Suprapubic skin (tissue), 4 donors: ENCODE data around the gene CSNK1A1L. TPM values are rescaled to one million over a fixed set of nuclear protein-coding genes. Genes with fewer than 3 reads are reported as not detected.

Experiments used
- DNase-seq, 2 donors: peaks; one replicate each; pipeline ENCODE4 v3.0.0-alpha.2; 2019; ENCODE audit warnings: low spot score in 2 of 2
- H3K27ac ChIP-seq: fragments of 200-600 bp; sonication (generic); one replicate; pipeline ENCODE4 v1.5.1; 2019
- H3K27me3 ChIP-seq: fragments of 200-600 bp; sonication (generic); one replicate; pipeline ENCODE4 v1.5.1; 2019
- H3K36me3 ChIP-seq: fragments of 200-600 bp; sonication (generic); one replicate; pipeline ENCODE4 v1.5.1; 2019
- H3K4me1 ChIP-seq: fragments of 200-600 bp; sonication (generic); one replicate; pipeline ENCODE4 v1.5.1; 2019
- H3K4me3 ChIP-seq: fragments of 200-600 bp; sonication (generic); one replicate; pipeline ENCODE4 v1.5.1; 2019; ENCODE audit warnings: mild to moderate bottlenecking
- H3K9me3 ChIP-seq: fragments of 200-600 bp; sonication (generic); one replicate; pipeline ENCODE4 v1.5.1; 2019
- CTCF ChIP-seq, 2 donors: fragments of 200-600 bp in 1 of 2; fragments of 450-650 bp in 1 of 2; sonication (generic) in 1 of 2; IDR thresholded peaks; one replicate each; pipeline ENCODE4 v1.5.1; 2016 to 2019; ENCODE audit warnings: antibody characterized with exemption in 2 of 2, mild to moderate bottlenecking in 1 of 2, moderate library complexity in 1 of 2
- EP300 ChIP-seq: sonication (generic); formaldehyde crosslinking; IDR thresholded peaks from one replicate; pipeline ENCODE4 v1.6.1; 2017; ENCODE audit warnings: antibody characterized with exemption
- POLR2A ChIP-seq, 2 donors: fragments of 450-650 bp; IDR thresholded peaks; one replicate each; pipeline ENCODE4 v1.6.1; 2017; ENCODE audit warnings: antibody characterized with exemption in 2 of 2, mild to moderate bottlenecking in 2 of 2, moderate library complexity in 2 of 2
- POLR2AphosphoS5 ChIP-seq, 3 donors: sonication (generic); formaldehyde crosslinking; IDR thresholded peaks; one replicate each; pipeline ENCODE4 v1.6.1; 2017; ENCODE audit warnings: antibody characterized with exemption in 3 of 3
- WGBS: methylation state at CpG from one replicate; pipeline ENCODE4 v1.1.5; 2018; 5-methylcytosine and 5-hydroxymethylcytosine counted together
- total RNA-seq, 4 donors: library from RNA; depleted of rRNA; stranded (reverse); fragments of >200 nt; gene quantifications; one replicate each; pipeline ENCODE4 v1.1.0, GENCODE V29; 2016

Gene CSNK1A1L
- total RNA-seq, 4 donors from 2014 or later: not detected

GRCh38 chr13:37113534-37113933, 8.1 kb upstream of the CSNK1A1L start:
- H3K4me3 ChIP-seq: no peak overlapping the region
- TF ChIP-seq EP300: no peak
- no peak for TF ChIP-seq POLR2A (IDR thresholded peaks at IDR 0.05)
- TF ChIP-seq POLR2AphosphoS5 (IDR thresholded peaks at IDR 0.05): no peak
- no peak for TF ChIP-seq CTCF (IDR thresholded peaks at IDR 0.05)
- WGBS: 96% methylated on average over 2 of the region's 2 CpGs

GRCh38 chr13:37109051-37109678, 3.7 kb upstream of the CSNK1A1L start:
- Histone ChIP-seq H3K4me3 (no peak overlapping the region), H3K27ac (no peak overlapping the region), H3K9me3 (no peaks in the 10 kb centered on the region), H3K4me1 (peaks cover 3% of the 10 kb centered on the region), H3K36me3 (no peaks in the 10 kb centered on the region), H3K27me3 (no peaks in the 10 kb centered on the region)
- TF ChIP-seq CTCF (IDR thresholded peaks at IDR 0.05) (peak; percentile 31 to 56), POLR2AphosphoS5 (IDR thresholded peaks at IDR 0.05) (no peak), POLR2A (IDR thresholded peaks at IDR 0.05) (no peak), EP300 (no peak)
- DNase-seq: no peak
- 4% methylated on average over 1 of the region's 1 CpG for WGBS

More at GRCh38 chr13:37113534-37113933, 8.1 kb upstream of the CSNK1A1L start:
- no peaks in the 10 kb centered on the region for H3K27me3 ChIP-seq
- peaks cover 11% of the 10 kb centered on the region for H3K4me1 ChIP-seq
- no peaks in the 10 kb centered on the region for H3K9me3 ChIP-seq
- H3K36me3 ChIP-seq: no peaks in the 10 kb centered on the region
- H3K27ac ChIP-seq: no peak overlapping the region
- DNase-seq: no peak

GRCh38 chr13:37107868-37108267, 2.4 kb upstream of the CSNK1A1L start:
- Histone ChIP-seq H3K4me3 (no peak overlapping the region), H3K9me3 (no peaks in the 10 kb centered on the region), H3K36me3 (no peaks in the 10 kb centered on the region), H3K27ac (no peak overlapping the region), H3K27me3 (no peaks in the 10 kb centered on the region), H3K4me1 (peaks cover 3% of the 10 kb centered on the region)
- no peak for DNase-seq
- no peak for TF ChIP-seq CTCF (IDR thresholded peaks at IDR 0.05)
- no peak for TF ChIP-seq POLR2A (IDR thresholded peaks at IDR 0.05)
- 91% methylated on average over 1 of the region's 1 CpG for WGBS

GRCh38 chr13:37107456-37107855, 2.0 kb upstream of the CSNK1A1L start:
- Histone ChIP-seq H3K27ac (no peak overlapping the region), H3K9me3 (no peaks in the 10 kb centered on the region), H3K36me3 (no peaks in the 10 kb centered on the region), H3K27me3 (no peaks in the 10 kb centered on the region), H3K4me3 (no peak overlapping the region), H3K4me1 (peaks cover 3% of the 10 kb centered on the region)
- TF ChIP-seq EP300 (no peak), POLR2A (IDR thresholded peaks at IDR 0.05) (no peak), POLR2AphosphoS5 (IDR thresholded peaks at IDR 0.05) (no peak), CTCF (IDR thresholded peaks at IDR 0.05) (no peak)
- 72% methylated on average over 4 of the region's 4 CpGs for WGBS
- DNase-seq: no peak

GRCh38 chr13:37106642-37107041, 1.2 kb upstream of the CSNK1A1L start:
- no peak overlapping the region for H3K27ac ChIP-seq
- H3K27me3 ChIP-seq: no peaks in the 10 kb centered on the region
- H3K9me3 ChIP-seq: no peaks in the 10 kb centered on the region
- no peak overlapping the region for H3K4me3 ChIP-seq
- no peaks in the 10 kb centered on the region for H3K36me3 ChIP-seq
- H3K4me1 ChIP-seq: peaks cover 3% of the 10 kb centered on the region
- 92% methylated on average over 2 of the region's 2 CpGs for WGBS
- TF ChIP-seq EP300 (no peak), CTCF (IDR thresholded peaks at IDR 0.05) (no peak), POLR2AphosphoS5 (IDR thresholded peaks at IDR 0.05) (no peak), POLR2A (IDR thresholded peaks at IDR 0.05) (no peak)
- no peak for DNase-seq
